GM19043 (cell line): ENCODE measurements around the gene THRB.
"Not testable (repeated sequence)": the region's sequence is repeated elsewhere in the genome, so short reads cannot be mapped to it uniquely, and the experiment has no call there.

Experiments
- ATAC-seq: cut with Tn5 transposase; IDR thresholded peaks from one replicate; pipeline ENCODE4 v1.9.1; 2021; ENCODE audit warnings: low read depth; ENCODE audit not compliant: unreplicated experiment

The THRB gene

GRCh38 chr3:24451461-24452099 is 43.1 kb downstream of the THRB start:
- no peak for ATAC-seq

GRCh38 chr3:24450160-24450907 is 44.3 kb downstream of the THRB start:
- no peak for ATAC-seq

GRCh38 chr3:24447836-24448235 is 46.8 kb downstream of the THRB start:
- ATAC-seq, result no peak

- ATAC-seq, result no peak
Measured at GRCh38 chr3:24446032-24446431, 48.6 kb downstream of the THRB start.

GRCh38 chr3:24443476-24443875 is 51.2 kb downstream of the THRB start:
- no peak for ATAC-seq

- no peak for ATAC-seq
Measured at GRCh38 chr3:24440760-24441464, 53.7 kb downstream of the THRB start.

GRCh38 chr3:24439021-24439420 is 55.6 kb downstream of the THRB start:
- ATAC-seq, result no peak

- no peak for ATAC-seq
Measured at GRCh38 chr3:24437326-24437725, 57.3 kb downstream of the THRB start.

- no peak for ATAC-seq
Measured at GRCh38 chr3:24435584-24435983, 59.1 kb downstream of the THRB start.

GRCh38 chr3:24434651-24435050 is 60.0 kb downstream of the THRB start:
- no peak for ATAC-seq

GRCh38 chr3:24433838-24434591 is 60.6 kb downstream of the THRB start:
- no peak for ATAC-seq

GRCh38 chr3:24432989-24433388 is 61.7 kb downstream of the THRB start:
- no peak for ATAC-seq

GRCh38 chr3:24428481-24428880 is 66.2 kb downstream of the THRB start:
- no peak for ATAC-seq

GRCh38 chr3:24426896-24427295 is 67.8 kb downstream of the THRB start:
- no peak for ATAC-seq

- ATAC-seq, result not testable (repeated sequence)
Measured at GRCh38 chr3:24420829-24421228, 73.8 kb downstream of the THRB start.

- no peak for ATAC-seq
Measured at GRCh38 chr3:24420224-24420623, 74.4 kb downstream of the THRB start.

- ATAC-seq, result no peak
Measured at GRCh38 chr3:24419067-24419791, 75.4 kb downstream of the THRB start.

GRCh38 chr3:24417730-24418129 is 76.9 kb downstream of the THRB start:
- ATAC-seq, result no peak

- no peak for ATAC-seq
Measured at GRCh38 chr3:24416224-24416623, 78.4 kb downstream of the THRB start.

- no peak for ATAC-seq
Measured at GRCh38 chr3:24415824-24416223, 78.8 kb downstream of the THRB start.
